ENCODE results near the gene ANKRD55.
A peak's percentile ranks its signal among the peaks of the same experiment; 100 is the strongest.
"Not testable (repeated sequence)": the region's sequence is repeated elsewhere in the genome, so short reads cannot be mapped to it uniquely, and the experiment has no call there.

ANKRD55 gene

GRCh38 chr5:56169281-56169680 is 63.8 kb downstream of the ANKRD55 start:
- no peak for DNase-seq

GRCh38 chr5:56168066-56168478 is 65.1 kb downstream of the ANKRD55 start:
- DNase-seq = no peak

GRCh38 chr5:56167519-56167918 is 65.6 kb downstream of the ANKRD55 start:
- DNase-seq = no peak

GRCh38 chr5:56166671-56167385 is 66.3 kb downstream of the ANKRD55 start:
- no peak for DNase-seq

- peak in 42 of 51 donors; percentile 16 to 86 (median 58) for DNase-seq
These were observed 68.8 kb downstream of the ANKRD55 start for GRCh38 chr5:56164376-56164775.

- DNase-seq = peak in 1 of 51 donors; percentile 11
These were observed 71.2 kb downstream of the ANKRD55 start for GRCh38 chr5:56161927-56162326.

- DNase-seq = no peak
These were observed 71.7 kb downstream of the ANKRD55 start for GRCh38 chr5:56161439-56161823.

- no peak for DNase-seq
These were observed 72.2 kb downstream of the ANKRD55 start for GRCh38 chr5:56160723-56161438.

- DNase-seq = peak in 1 of 51 donors; percentile 13
These were observed 73.6 kb downstream of the ANKRD55 start for GRCh38 chr5:56159521-56159947.

GRCh38 chr5:56158331-56158960 is 74.7 kb downstream of the ANKRD55 start:
- no peak for DNase-seq

GRCh38 chr5:56157191-56157621 is 75.9 kb downstream of the ANKRD55 start:
- DNase-seq = not testable (repeated sequence)

GRCh38 chr5:56156585-56157190 is 76.4 kb downstream of the ANKRD55 start:
- DNase-seq = not testable (repeated sequence)

GRCh38 chr5:56155992-56156584 is 77.0 kb downstream of the ANKRD55 start:
- DNase-seq = peak in 26 of 51 donors; percentile 5 to 56 (median 26)

GRCh38 chr5:56154732-56155484 is 78.2 kb downstream of the ANKRD55 start:
- no peak for DNase-seq

- no peak for DNase-seq
These were observed 80.7 kb downstream of the ANKRD55 start for GRCh38 chr5:56152437-56152836.

GRCh38 chr5:56150756-56151155 is 82.4 kb downstream of the ANKRD55 start:
- DNase-seq = not testable (repeated sequence)

GRCh38 chr5:56148453-56148971 is 84.6 kb downstream of the ANKRD55 start:
- no peak for DNase-seq

- no peak for DNase-seq
These were observed 85.4 kb downstream of the ANKRD55 start for GRCh38 chr5:56147659-56148230.

- DNase-seq = no peak
These were observed 86.0 kb downstream of the ANKRD55 start for GRCh38 chr5:56147106-56147505.

- no peak for DNase-seq
These were observed 86.5 kb downstream of the ANKRD55 start for GRCh38 chr5:56146674-56147073.
